ENCODE measurements around the gene C4orf50. TPM values are rescaled to one million over a fixed set of nuclear protein-coding genes. Genes with fewer than 3 reads are reported as not detected.

Gene C4orf50
- total RNA-seq, 1 donor from 2014 or later, result 0.16 TPM

- no peak for DNase-seq (ENCODE audit: low read depth)
- Mint-ChIP-seq H3K4me3 (ENCODE audit: unreplicated experiment) (no peak overlapping the region), H3K4me1 (ENCODE audit: low read depth, unreplicated experiment) (no peaks in the 10 kb centered on the region), H3K27me3 (ENCODE audit: low read depth, unreplicated experiment) (peaks cover 55% of the 10 kb centered on the region), H3K9me3 (ENCODE audit: unreplicated experiment) (peaks cover 7% of the 10 kb centered on the region), H3K36me3 (ENCODE audit: low read depth, unreplicated experiment) (no peaks in the 10 kb centered on the region), H3K27ac (ENCODE audit: unreplicated experiment) (no peak overlapping the region)
- Histone ChIP-seq H3K4me3 (ENCODE audit: insufficient read depth, low read depth, low read length) (no peak overlapping the region), H3K9ac (ENCODE audit: low read length) (no peak overlapping the region), H3K36me3 (ENCODE audit: insufficient read depth, low read length) (no peaks in the 10 kb centered on the region), H3K27me3 (ENCODE audit: insufficient read depth, low read length) (peaks cover 12% of the 10 kb centered on the region), H3K4me1 (ENCODE audit: insufficient read depth, low read length) (peaks cover 5% of the 10 kb centered on the region), H3K4me2 (ENCODE audit: low read length) (no peak overlapping the region), H4K20me1 (ENCODE audit: insufficient read depth, low read length) (no peaks in the 10 kb centered on the region), H3K27ac (ENCODE audit: low read depth, low read length) (no peak overlapping the region), H3K79me2 (ENCODE audit: insufficient read depth, low read length) (no peaks in the 10 kb centered on the region), H2AFZ (ENCODE audit: low read depth, low read length) (no peak overlapping the region), H3K9me3 (ENCODE audit: insufficient read depth, low read depth, low read length) (no peaks in the 10 kb centered on the region)
- no peak for TF ChIP-seq EZH2 (IDR thresholded peaks at IDR 0.05; ENCODE audit: insufficient read depth, low read length)
- TF ChIP-seq CTCF (IDR thresholded peaks at IDR 0.05; ENCODE audit: insufficient read depth, low read depth, low read length), result no peak
- FAIRE-seq, result no peak
Measured at GRCh38 chr4:5960252-5960880, 57.9 kb downstream of the C4orf50 start.

GRCh38 chr4:5959211-5959982 lies 58.8 kb downstream of the C4orf50 start:
- Histone ChIP-seq H3K4me2 (ENCODE audit: low read length) (no peak overlapping the region), H2AFZ (ENCODE audit: low read depth, low read length) (no peak overlapping the region), H3K27ac (ENCODE audit: low read depth, low read length) (no peak overlapping the region), H4K20me1 (ENCODE audit: insufficient read depth, low read length) (no peaks in the 10 kb centered on the region), H3K36me3 (ENCODE audit: insufficient read depth, low read length) (no peaks in the 10 kb centered on the region), H3K27me3 (ENCODE audit: insufficient read depth, low read length) (peaks cover 12% of the 10 kb centered on the region), H3K9ac (ENCODE audit: low read length) (no peak overlapping the region), H3K79me2 (ENCODE audit: insufficient read depth, low read length) (no peaks in the 10 kb centered on the region), H3K4me1 (ENCODE audit: insufficient read depth, low read length) (peaks cover 5% of the 10 kb centered on the region), H3K9me3 (ENCODE audit: insufficient read depth, low read depth, low read length) (no peaks in the 10 kb centered on the region), H3K4me3 (ENCODE audit: insufficient read depth, low read depth, low read length) (no peak overlapping the region)
- DNase-seq (ENCODE audit: low read depth) (no peak), FAIRE-seq (no peak)
- Mint-ChIP-seq H3K27ac (ENCODE audit: unreplicated experiment) (no peak overlapping the region), H3K4me1 (ENCODE audit: low read depth, unreplicated experiment) (no peaks in the 10 kb centered on the region), H3K27me3 (ENCODE audit: low read depth, unreplicated experiment) (peaks cover 56% of the 10 kb centered on the region), H3K9me3 (ENCODE audit: unreplicated experiment) (peaks cover 7% of the 10 kb centered on the region), H3K4me3 (ENCODE audit: unreplicated experiment) (no peak overlapping the region), H3K36me3 (ENCODE audit: low read depth, unreplicated experiment) (no peaks in the 10 kb centered on the region)
- no peak for TF ChIP-seq EZH2 (IDR thresholded peaks at IDR 0.05; ENCODE audit: insufficient read depth, low read length)
- no peak for TF ChIP-seq CTCF (IDR thresholded peaks at IDR 0.05; ENCODE audit: insufficient read depth, low read depth, low read length)

Measured in astrocyte (in vitro differentiated cells and primary cell).